Suppressor macrophage treated with lipopolysaccharide for 4 hours (primary cell): ENCODE measurements around the gene ATP2B1.
A peak's percentile ranks its signal among the peaks of the same experiment; 100 is the strongest.
"Not testable (repeated sequence)": the region's sequence is repeated elsewhere in the genome, so short reads cannot be mapped to it uniquely, and the experiment has no call there.

Experiments
- DNase-seq: peaks from one replicate; pipeline ENCODE4 v3.0.0-alpha.2; 2020

Gene ATP2B1

GRCh38 chr12:89710873-89711750, 2.5 kb upstream of the ATP2B1 start:
- no peak for DNase-seq

DNA sequence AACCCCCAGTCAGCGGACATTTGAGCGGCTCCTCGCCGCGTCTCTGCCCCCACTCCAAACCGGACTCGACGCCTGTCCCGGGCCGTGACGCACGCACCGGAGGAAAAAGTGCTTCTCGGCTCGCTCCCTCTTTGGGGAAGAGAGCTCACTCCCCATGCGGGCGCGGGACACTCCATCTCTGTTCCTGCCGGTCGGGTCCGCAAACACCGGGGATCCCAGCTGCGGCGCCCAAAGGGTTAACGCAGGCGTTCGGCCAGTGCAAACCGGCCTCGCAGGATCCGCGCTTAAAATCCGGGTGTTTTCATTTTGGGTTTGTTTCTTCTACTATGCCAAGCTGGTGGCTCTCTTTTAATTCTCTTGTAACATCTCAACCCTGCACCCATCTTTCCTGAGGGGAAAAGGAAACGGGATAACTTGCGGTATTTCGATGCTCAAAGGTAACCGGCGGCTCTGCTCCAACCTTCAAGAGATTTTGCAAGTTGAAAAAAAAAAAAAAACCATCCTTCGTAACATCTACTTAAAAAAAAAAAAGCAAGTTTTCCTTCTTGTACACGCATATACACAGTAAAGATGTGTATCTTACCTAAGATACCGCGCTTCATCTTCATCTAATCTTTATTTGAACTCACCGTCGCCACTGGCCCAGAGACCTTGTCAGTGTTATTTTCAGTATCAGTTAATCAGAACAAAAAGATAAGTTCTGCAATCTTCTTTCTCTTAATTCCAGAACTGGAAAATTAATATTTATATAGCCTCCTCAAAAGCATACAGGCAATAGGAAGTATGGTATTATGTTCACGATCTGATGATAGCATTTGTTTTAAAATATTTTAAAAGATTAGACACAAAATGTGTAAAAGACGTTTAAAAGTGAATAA, 1.6 kb upstream of the ATP2B1 start:
- peak; percentile 68 for DNase-seq

DNA sequence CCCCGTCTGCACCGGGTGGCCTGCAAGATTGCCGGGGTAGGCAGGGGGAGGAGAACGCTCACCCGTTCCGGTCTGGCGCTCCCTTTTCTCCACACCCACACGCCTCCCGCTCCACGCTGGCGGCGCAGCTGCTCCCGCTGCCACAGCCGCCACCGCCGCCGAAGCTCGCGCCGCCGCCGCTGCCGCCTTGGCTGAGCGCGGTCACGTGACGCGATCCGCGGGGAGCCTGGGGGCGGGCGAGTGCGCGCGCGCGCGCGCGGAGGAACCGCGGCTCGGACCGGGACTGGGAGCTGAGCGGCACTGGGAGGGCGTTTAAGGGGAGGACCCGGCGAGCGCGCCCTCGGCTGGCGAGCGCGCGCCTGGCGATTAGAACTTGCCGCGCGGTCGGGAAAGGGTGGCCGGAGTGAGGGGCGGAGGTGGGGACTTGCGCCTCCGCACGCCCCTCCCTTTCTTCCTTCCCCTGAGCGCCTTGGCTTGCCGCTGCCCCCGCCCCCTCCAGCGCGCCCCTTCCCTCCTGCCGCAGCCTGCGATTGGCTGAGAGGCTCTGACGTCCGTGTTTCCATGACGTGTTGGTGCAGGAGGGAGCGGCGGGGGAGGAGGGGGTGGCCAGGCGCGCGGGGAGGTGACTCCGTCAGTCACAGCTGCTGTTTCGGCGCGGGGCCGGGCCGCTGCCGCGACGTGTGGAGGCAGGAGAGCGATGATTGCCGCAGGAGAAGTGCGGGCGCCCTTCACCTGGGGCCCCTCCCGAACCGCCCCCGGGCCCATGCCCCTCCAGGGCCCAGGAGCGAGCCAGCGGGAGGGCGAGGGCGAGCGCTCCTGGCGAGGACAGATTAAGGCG, 738 bp upstream of the ATP2B1 start:
- peak; percentile 98 for DNase-seq

DNA sequence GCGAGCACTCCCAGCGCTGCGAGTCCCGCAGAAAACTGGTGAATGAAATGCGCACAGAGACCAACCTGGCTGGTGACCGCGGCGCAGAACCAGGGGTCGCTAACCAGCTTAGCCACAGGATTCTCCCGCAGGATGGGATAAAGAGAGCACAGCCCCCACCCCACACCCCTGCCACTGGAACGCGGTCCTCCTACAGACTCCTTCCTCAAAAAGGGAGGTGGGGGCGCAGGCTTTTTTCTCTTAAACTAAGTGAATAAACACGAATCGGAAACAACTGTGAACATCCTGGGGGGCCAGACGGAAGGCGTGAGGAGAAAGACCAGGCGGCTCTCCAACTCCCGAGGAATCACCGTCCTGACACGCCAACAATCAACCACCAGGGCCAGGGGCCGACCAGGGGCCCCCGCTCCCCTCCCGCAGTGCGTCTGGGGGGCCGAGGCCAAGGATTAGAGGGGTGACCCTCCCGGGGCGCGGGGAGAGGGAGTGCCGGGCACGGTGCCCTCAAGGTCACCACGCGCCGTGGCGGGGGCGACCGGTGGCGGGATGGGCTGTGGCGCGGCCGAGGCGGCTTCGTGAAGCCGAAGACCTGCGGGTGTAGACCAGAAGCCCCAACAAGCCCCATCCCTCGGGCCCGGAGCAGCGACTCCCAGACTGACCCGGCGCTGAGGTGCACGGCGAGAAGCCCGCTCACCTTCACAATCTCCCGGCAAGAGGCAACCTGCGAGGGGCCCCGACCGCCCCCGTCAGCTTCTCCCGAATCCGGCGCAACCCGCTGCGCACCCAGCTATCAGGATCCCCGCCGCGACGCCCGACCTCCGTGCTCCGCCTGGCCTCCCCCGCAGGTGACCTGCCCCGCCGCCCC, 704 bp downstream of the ATP2B1 start:
- no peak for DNase-seq

- DNase-seq = peak; percentile 21
Measured at GRCh38 chr12:89706986-89707702, 1.5 kb downstream of the ATP2B1 start.

- DNase-seq = no peak
Measured at GRCh38 chr12:89706551-89706950, 2.1 kb downstream of the ATP2B1 start.

- DNase-seq = no peak
Measured at GRCh38 chr12:89704457-89704856, 4.2 kb downstream of the ATP2B1 start.

- DNase-seq = no peak
Measured at GRCh38 chr12:89703768-89704167, 4.9 kb downstream of the ATP2B1 start.

- DNase-seq = no peak
Measured at GRCh38 chr12:89702503-89702902, 6.1 kb downstream of the ATP2B1 start.

- DNase-seq = no peak
Measured at GRCh38 chr12:89701606-89702206, 6.9 kb downstream of the ATP2B1 start.

- DNase-seq = no peak
Measured at GRCh38 chr12:89700191-89700810, 8.3 kb downstream of the ATP2B1 start.

- DNase-seq = no peak
Measured at GRCh38 chr12:89698607-89699006, 10.0 kb downstream of the ATP2B1 start.

GRCh38 chr12:89697728-89698127, 10.9 kb downstream of the ATP2B1 start:
- DNase-seq = not testable (repeated sequence)

- peak; percentile 50 for DNase-seq
Measured at GRCh38 chr12:89697296-89697695, 11.3 kb downstream of the ATP2B1 start.

- DNase-seq = no peak
Measured at GRCh38 chr12:89695830-89696229, 12.8 kb downstream of the ATP2B1 start.

DNA sequence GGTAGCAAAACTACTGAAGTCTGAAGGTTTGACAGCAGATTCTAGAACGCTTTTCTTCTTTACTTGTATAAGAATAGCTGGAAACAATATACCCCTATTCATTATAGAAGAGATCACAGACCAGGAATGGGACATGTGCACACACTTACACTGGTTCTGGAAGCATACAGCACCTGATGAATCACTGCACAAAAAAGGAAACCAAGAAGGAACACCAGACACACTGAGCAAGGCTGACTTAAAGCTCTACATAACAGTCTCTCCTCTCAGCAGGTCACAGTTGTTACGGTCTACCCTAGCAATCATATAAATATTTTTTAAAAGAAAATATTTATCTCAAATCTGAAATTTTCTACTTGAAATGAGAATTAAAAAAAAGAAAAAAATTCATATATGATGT, 13.5 kb downstream of the ATP2B1 start:
- no peak for DNase-seq

DNA sequence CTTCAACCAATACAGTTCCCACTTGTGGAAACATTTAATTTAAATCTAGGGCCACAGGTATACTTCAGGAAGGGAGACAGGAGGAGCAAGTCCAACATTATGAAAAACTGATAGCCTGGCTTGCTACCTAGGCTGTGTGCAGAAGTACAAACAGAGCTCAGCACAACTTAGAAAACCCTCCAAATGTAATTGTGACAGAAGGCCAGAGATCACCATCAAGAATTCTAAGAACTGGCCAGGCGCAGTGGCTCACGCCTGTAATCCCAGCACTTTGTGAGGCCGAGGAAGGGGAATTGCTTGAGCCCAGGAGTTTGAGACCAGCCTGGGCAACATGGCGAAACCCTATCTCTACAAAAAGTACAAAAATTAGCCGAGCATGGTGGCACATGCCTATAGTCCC, 14.1 kb downstream of the ATP2B1 start:
- DNase-seq = no peak

GRCh38 chr12:89693639-89694202, 14.9 kb downstream of the ATP2B1 start:
- DNase-seq = no peak

GRCh38 chr12:89692439-89692838, 16.2 kb downstream of the ATP2B1 start:
- no peak for DNase-seq

DNA sequence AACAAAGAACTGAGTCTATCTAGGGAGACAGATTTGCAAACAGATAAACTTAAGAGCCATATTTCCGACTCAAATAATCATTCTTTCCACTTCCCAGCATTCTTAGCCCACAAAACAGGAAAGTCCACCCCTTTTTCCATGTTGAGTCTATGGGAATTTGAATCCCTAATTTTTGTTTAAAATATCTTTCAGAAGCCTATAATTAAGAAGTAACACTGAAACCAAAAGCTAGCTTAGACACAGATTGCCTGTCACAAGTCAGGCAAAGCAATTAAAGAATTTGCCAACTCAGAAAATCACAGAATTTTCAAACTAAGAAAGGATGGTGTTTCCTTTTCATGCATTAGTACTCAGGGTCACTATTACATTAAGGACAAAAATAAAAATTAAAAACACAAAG, 17.0 kb downstream of the ATP2B1 start:
- no peak for DNase-seq
